Right lobe of liver (tissue), 6 donors: ENCODE data around the gene HYI. TPM values are rescaled to one million over a fixed set of nuclear protein-coding genes. Genes with fewer than 3 reads are reported as not detected.

Source experiments
- ATAC-seq, 4 donors: fragments of 200-7000 bp; cut with Tn5 transposase; one replicate each; pipeline ENCODE4 v1.9.1; 2020; ENCODE audit warnings: mild to moderate bottlenecking in 4 of 4, moderate library complexity in 4 of 4
- DNase-seq, 3 donors: peaks; one replicate each; pipeline ENCODE4 v3.0.0-alpha.2; 2020
- H3K27ac ChIP-seq, 3 donors: fragments of 200-600 bp; one replicate each; pipeline ENCODE4 v1.8.0; 2022
- H3K27me3 ChIP-seq, 2 donors: fragments of 200-600 bp; one replicate each; pipeline ENCODE4 v1.8.0; 2022
- H3K36me3 ChIP-seq, 4 donors: fragments of 200-600 bp; sonication (generic) in 1 of 4; one replicate each; pipeline versions ENCODE4 v1.5.1 to v1.8.0; 2017 to 2022; ENCODE audit warnings: control low read depth in 1 of 4
- H3K4me1 ChIP-seq, 4 donors: fragments of 200-600 bp; sonication (generic) in 1 of 4; one replicate each; pipeline versions ENCODE4 v1.5.1 to v1.8.0; 2017 to 2022; ENCODE audit warnings: control low read depth in 1 of 4
- H3K4me3 ChIP-seq, 3 donors: fragments of 200-600 bp; one replicate each; pipeline ENCODE4 v1.8.0; 2022
- H3K9me3 ChIP-seq, 4 donors: fragments of 200-600 bp; sonication (generic) in 1 of 4; one replicate each; pipeline versions ENCODE4 v1.5.1 to v1.8.0; 2017 to 2022; ENCODE audit warnings: control low read depth in 1 of 4
- POLR2A ChIP-seq: fragments of 450-650 bp; IDR thresholded peaks from one replicate; pipeline ENCODE4 v1.6.1; 2017; ENCODE audit warnings: antibody characterized with exemption, mild to moderate bottlenecking
- WGBS: methylation state at CpG from one replicate; pipeline ENCODE4 v1.1.6; 2018; ENCODE audit warnings: low coverage, low lambda C conversion rate; ENCODE audit not compliant: insufficient coverage; ENCODE audit errors: missing lambda C conversion rate; 5-methylcytosine and 5-hydroxymethylcytosine counted together
- intact Hi-C, 2 donors: fragments of 100-400 bp; cut with DNase I; formaldehyde crosslinking; loops; one replicate each; pipeline versions ENCODE4 v1.11.2 to v1.14.1; 2022
- total RNA-seq, 6 experiments: library from RNA; depleted of rRNA in 2 of 6; stranded (reverse); fragments of >200 nt in 2 of 6; fragmentation: NEBNext Ultra II Directional in 3 of 6; extraction: Animal tissue kit (Norgen Biotek cat#: 25700) in 3 of 6; gene quantifications; one replicate each; pipeline versions ENCODE4 v1.1.0 to v1.2.4, GENCODE V29; 2016 to 2023
- TF ChIP-seq, protein P1 (sequence below), 4 donors: fragments of 200-600 bp in 3 of 4; fragments of 450-650 bp in 1 of 4; IDR thresholded peaks; one replicate each; pipeline versions ENCODE4 v1.5.1 to v1.8.0; 2016 to 2022; ENCODE audit warnings: antibody characterized with exemption in 4 of 4, mild to moderate bottlenecking in 2 of 4
- donor health status: DM: no; HTN: yes; CAD: no.
- donor health status: DM: no; HTN: no; CAD: no.
- donor health status: DM: no; HTN: no; CAD: no.
- donor health status: DM: no; HTN: yes; CAD: no.
- donor health status: DM: no; HTN: yes; CAD: no.

Gene HYI
- total RNA-seq, 6 experiments from 2014 or later: 33.8 to 52.9 (median 41.9) TPM

GRCh38 chr1:43423672-43424550 lies 29.8 kb downstream of the HYI start:
- no peak for DNase-seq

GRCh38 chr1:43422995-43423671 lies 30.6 kb downstream of the HYI start:
- H3K36me3 ChIP-seq: peaks cover 0 to 82% (median 37%) of the 10 kb centered on the region in 4 donors
- no peaks in the 10 kb centered on the region for H3K27me3 ChIP-seq
- H3K9me3 ChIP-seq: no peaks in the 10 kb centered on the region
- DNase-seq: no peak
- intact Hi-C loops: no loop called here
- no peak for ATAC-seq
- H3K4me1 ChIP-seq: no peaks in the 10 kb centered on the region
- TF ChIP-seq, protein P1, sequence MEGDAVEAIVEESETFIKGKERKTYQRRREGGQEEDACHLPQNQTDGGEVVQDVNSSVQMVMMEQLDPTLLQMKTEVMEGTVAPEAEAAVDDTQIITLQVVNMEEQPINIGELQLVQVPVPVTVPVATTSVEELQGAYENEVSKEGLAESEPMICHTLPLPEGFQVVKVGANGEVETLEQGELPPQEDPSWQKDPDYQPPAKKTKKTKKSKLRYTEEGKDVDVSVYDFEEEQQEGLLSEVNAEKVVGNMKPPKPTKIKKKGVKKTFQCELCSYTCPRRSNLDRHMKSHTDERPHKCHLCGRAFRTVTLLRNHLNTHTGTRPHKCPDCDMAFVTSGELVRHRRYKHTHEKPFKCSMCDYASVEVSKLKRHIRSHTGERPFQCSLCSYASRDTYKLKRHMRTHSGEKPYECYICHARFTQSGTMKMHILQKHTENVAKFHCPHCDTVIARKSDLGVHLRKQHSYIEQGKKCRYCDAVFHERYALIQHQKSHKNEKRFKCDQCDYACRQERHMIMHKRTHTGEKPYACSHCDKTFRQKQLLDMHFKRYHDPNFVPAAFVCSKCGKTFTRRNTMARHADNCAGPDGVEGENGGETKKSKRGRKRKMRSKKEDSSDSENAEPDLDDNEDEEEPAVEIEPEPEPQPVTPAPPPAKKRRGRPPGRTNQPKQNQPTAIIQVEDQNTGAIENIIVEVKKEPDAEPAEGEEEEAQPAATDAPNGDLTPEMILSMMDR (IDR thresholded peaks at IDR 0.05): no peak
- no peak for TF ChIP-seq POLR2A
- H3K27ac ChIP-seq: no peak overlapping the region
- 95% methylated on average over 11 of the region's 16 CpGs for WGBS
- no peak overlapping the region for H3K4me3 ChIP-seq

More at GRCh38 chr1:43423672-43424550, 29.8 kb downstream of the HYI start:
- Histone ChIP-seq H3K4me1 (no peaks in the 10 kb centered on the region), H3K36me3 (peaks cover 0 to 82% (median 42%) of the 10 kb centered on the region in 4 donors), H3K4me3 (no peak overlapping the region), H3K27ac (no peak overlapping the region), H3K27me3 (no peaks in the 10 kb centered on the region), H3K9me3 (no peaks in the 10 kb centered on the region)
- ATAC-seq: no peak
- intact Hi-C loops: no loop called here
- WGBS: 98% methylated on average over 14 of the region's 23 CpGs
- TF ChIP-seq, protein P1 (IDR thresholded peaks at IDR 0.05): no peak
- TF ChIP-seq POLR2A: no peak

GRCh38 chr1:43421976-43422750 lies 31.6 kb downstream of the HYI start:
- H3K27me3 ChIP-seq: no peaks in the 10 kb centered on the region
- WGBS: 96% methylated on average over 5 of the region's 12 CpGs
- H3K4me3 ChIP-seq: no peak overlapping the region
- peaks cover 0 to 81% (median 33%) of the 10 kb centered on the region in 4 donors for H3K36me3 ChIP-seq
- no peaks in the 10 kb centered on the region for H3K4me1 ChIP-seq
- TF ChIP-seq, protein P1 (IDR thresholded peaks at IDR 0.05): no peak
- no peak for TF ChIP-seq POLR2A
- H3K27ac ChIP-seq: no peak overlapping the region
- no peak for DNase-seq
- intact Hi-C loops: no loop called here
- ATAC-seq: peak in 1 of 4 donors; percentile 38
- H3K9me3 ChIP-seq: no peaks in the 10 kb centered on the region

GRCh38 chr1:43421396-43421795 lies 32.3 kb downstream of the HYI start:
- Histone ChIP-seq H3K27me3 (no peaks in the 10 kb centered on the region), H3K9me3 (no peaks in the 10 kb centered on the region), H3K36me3 (peaks cover 0 to 81% (median 31%) of the 10 kb centered on the region in 4 donors), H3K4me1 (no peaks in the 10 kb centered on the region), H3K27ac (no peak overlapping the region), H3K4me3 (no peak overlapping the region)
- DNase-seq (no peak), ATAC-seq (no peak)
- no peak for TF ChIP-seq POLR2A
- TF ChIP-seq, protein P1 (IDR thresholded peaks at IDR 0.05): no peak
- intact Hi-C loops: no loop called here
- WGBS: no CpG with 5 or more reads among the region's 6 CpGs
